Upper lobe of right lung (tissue), 1 donor: ENCODE results near the gene MRPL43. TPM values are rescaled to one million over a fixed set of nuclear protein-coding genes. Genes with fewer than 3 reads are reported as not detected.

Source experiments
- ATAC-seq: fragments of 200-7000 bp; cut with Tn5 transposase; one replicate; pipeline ENCODE4 v1.9.1; 2020; ENCODE audit warnings: mild to moderate bottlenecking, moderate library complexity
- DNase-seq: peaks from one replicate; pipeline ENCODE4 v3.0.0-alpha.2; 2020
- H3K27ac ChIP-seq: fragments of 200-600 bp; one replicate; pipeline ENCODE4 v1.8.0; 2022
- H3K27me3 ChIP-seq: fragments of 200-600 bp; one replicate; pipeline ENCODE4 v1.8.0; 2022; ENCODE audit warnings: mild to moderate bottlenecking
- H3K36me3 ChIP-seq: fragments of 200-600 bp; one replicate; pipeline ENCODE4 v1.8.0; 2022
- H3K4me1 ChIP-seq: fragments of 200-600 bp; one replicate; pipeline ENCODE4 v1.8.0; 2022
- H3K4me3 ChIP-seq: fragments of 200-600 bp; one replicate; pipeline ENCODE4 v1.8.0; 2022; ENCODE audit warnings: mild to moderate bottlenecking
- H3K9me3 ChIP-seq: fragments of 200-600 bp; one replicate; pipeline ENCODE4 v1.8.0; 2022
- CTCF ChIP-seq: fragments of 200-600 bp; IDR thresholded peaks from one replicate; pipeline ENCODE4 v1.8.0; 2022; ENCODE audit warnings: antibody characterized with exemption
- intact Hi-C: fragments of 100-400 bp; cut with DNase I; formaldehyde crosslinking; loops from one replicate; pipeline ENCODE4 v1.11.0; 2022
- total RNA-seq: library from RNA; stranded (reverse); fragmentation: NEBNext Ultra II Directional; extraction: Animal tissue kit (Norgen Biotek cat#: 25700); gene quantifications from one replicate; pipeline ENCODE4 v1.2.1, GENCODE V29; 2021
- donor health status: DM: no; HTN: yes; CAD: no; lungs with severe emphysema.

Gene MRPL43
- total RNA-seq, 1 donor from 2014 or later = 60.5 TPM

GRCh38 chr10:101029520-101030295, 42.4 kb upstream of the MRPL43 start:
- intact Hi-C loops = loop anchor here (5.0 kb wide), 1 partner anchor 38 kb away; no protein-coding TSS in a partner anchor
- Histone ChIP-seq H3K4me1 (peaks cover 13% of the 10 kb centered on the region), H3K27ac (no peak overlapping the region), H3K4me3 (no peak overlapping the region), H3K9me3 (no peaks in the 10 kb centered on the region), H3K27me3 (no peaks in the 10 kb centered on the region), H3K36me3 (peaks cover 2% of the 10 kb centered on the region)
- TF ChIP-seq CTCF = no peak
- ATAC-seq = no peak
- DNase-seq = no peak

- peaks cover 13% of the 10 kb centered on the region for H3K4me1 ChIP-seq
- H3K4me3 ChIP-seq = no peak overlapping the region
- ATAC-seq = no peak
- intact Hi-C loops = no loop called here
- H3K9me3 ChIP-seq = no peaks in the 10 kb centered on the region
- no peaks in the 10 kb centered on the region for H3K27me3 ChIP-seq
- H3K27ac ChIP-seq = no peak overlapping the region
- TF ChIP-seq CTCF = no peak
- DNase-seq = no peak
- H3K36me3 ChIP-seq = no peaks in the 10 kb centered on the region
These were observed 41.4 kb upstream of the MRPL43 start for GRCh38 chr10:101028446-101029337.

- no peak overlapping the region for H3K4me3 ChIP-seq
- no peak for DNase-seq
- no peak for TF ChIP-seq CTCF
- no peak for ATAC-seq
- H3K27me3 ChIP-seq = no peaks in the 10 kb centered on the region
- H3K36me3 ChIP-seq = no peaks in the 10 kb centered on the region
- H3K9me3 ChIP-seq = no peaks in the 10 kb centered on the region
- intact Hi-C loops = no loop called here
- peaks cover 5% of the 10 kb centered on the region for H3K4me1 ChIP-seq
- no peak overlapping the region for H3K27ac ChIP-seq
These were observed 39.9 kb upstream of the MRPL43 start for GRCh38 chr10:101027106-101027720.

GRCh38 chr10:101022967-101023705, 35.8 kb upstream of the MRPL43 start:
- Histone ChIP-seq H3K27me3 (peaks cover 8% of the 10 kb centered on the region), H3K27ac (no peak overlapping the region), H3K4me3 (no peak overlapping the region), H3K4me1 (peaks cover 4% of the 10 kb centered on the region), H3K9me3 (no peaks in the 10 kb centered on the region), H3K36me3 (no peaks in the 10 kb centered on the region)
- TF ChIP-seq CTCF = no peak
- no peak for ATAC-seq
- intact Hi-C loops = no loop called here
- DNase-seq = no peak

GRCh38 chr10:101021692-101022251, 34.5 kb upstream of the MRPL43 start:
- Histone ChIP-seq H3K36me3 (no peaks in the 10 kb centered on the region), H3K27me3 (peaks cover 16% of the 10 kb centered on the region), H3K27ac (no peak overlapping the region), H3K4me1 (peaks cover 4% of the 10 kb centered on the region), H3K9me3 (no peaks in the 10 kb centered on the region), H3K4me3 (no peak overlapping the region)
- TF ChIP-seq CTCF = no peak
- DNase-seq (peak; percentile 57), ATAC-seq (no peak)
- intact Hi-C loops = no loop called here
